ENCODE data around the gene DCT.
"Not testable (repeated sequence)": the region's sequence is repeated elsewhere in the genome, so short reads cannot be mapped to it uniquely, and the experiment has no call there.

DCT gene

GRCh38 chr13:94515374-94515773 lies 35.9 kb upstream of the DCT start:
- in situ Hi-C loops (cut with MboI; ENCODE audit: low sequenced_read_pairs, unreplicated experiment) = no loop called here
- TF ChIP-seq CTCF (IDR thresholded peaks at IDR 0.05; ENCODE audit: borderline replicate concordance, control extremely low read depth, extremely low read depth, insufficient read depth, missing control alignments) = no peak
- DNase-seq (ENCODE audit: low spot score) = no peak

GRCh38 chr13:94513026-94513425 lies 33.5 kb upstream of the DCT start:
- in situ Hi-C loops (cut with MboI; ENCODE audit: low sequenced_read_pairs, unreplicated experiment) = no loop called here
- TF ChIP-seq CTCF (IDR thresholded peaks at IDR 0.05; ENCODE audit: borderline replicate concordance, control extremely low read depth, extremely low read depth, insufficient read depth, missing control alignments) = no peak
- no peak for DNase-seq (ENCODE audit: low spot score)

GRCh38 chr13:94505730-94506129 lies 26.2 kb upstream of the DCT start:
- in situ Hi-C loops (cut with MboI; ENCODE audit: low sequenced_read_pairs, unreplicated experiment) = no loop called here
- TF ChIP-seq CTCF (IDR thresholded peaks at IDR 0.05; ENCODE audit: borderline replicate concordance, control extremely low read depth, extremely low read depth, insufficient read depth, missing control alignments) = no peak
- DNase-seq (ENCODE audit: low spot score) = no peak

- DNase-seq (ENCODE audit: low spot score) = no peak
- in situ Hi-C loops (cut with MboI; ENCODE audit: low sequenced_read_pairs, unreplicated experiment) = no loop called here
- TF ChIP-seq CTCF (IDR thresholded peaks at IDR 0.05; ENCODE audit: borderline replicate concordance, control extremely low read depth, extremely low read depth, insufficient read depth, missing control alignments) = no peak
Measured at GRCh38 chr13:94503851-94504250, 24.4 kb upstream of the DCT start.

- in situ Hi-C loops (cut with MboI; ENCODE audit: low sequenced_read_pairs, unreplicated experiment); DNase-seq (ENCODE audit: low spot score): not testable (repeated sequence)
Measured at GRCh38 chr13:94498831-94499230, 19.3 kb upstream of the DCT start.

GRCh38 chr13:94495806-94496205 lies 16.3 kb upstream of the DCT start:
- in situ Hi-C loops (cut with MboI; ENCODE audit: low sequenced_read_pairs, unreplicated experiment) = no loop called here
- no peak for TF ChIP-seq CTCF (IDR thresholded peaks at IDR 0.05; ENCODE audit: borderline replicate concordance, control extremely low read depth, extremely low read depth, insufficient read depth, missing control alignments)
- no peak for DNase-seq (ENCODE audit: low spot score)

- TF ChIP-seq CTCF (IDR thresholded peaks at IDR 0.05; ENCODE audit: borderline replicate concordance, control extremely low read depth, extremely low read depth, insufficient read depth, missing control alignments) = no peak
- in situ Hi-C loops (cut with MboI; ENCODE audit: low sequenced_read_pairs, unreplicated experiment) = no loop called here
- DNase-seq (ENCODE audit: low spot score) = no peak
Measured at GRCh38 chr13:94494026-94494425, 14.5 kb upstream of the DCT start.

All from GM13976 (cell line).